GM18511 (cell line): Measurements from ENCODE around the gene TMEM132D.

Source experiments
- ATAC-seq: cut with Tn5 transposase; IDR thresholded peaks from one replicate; pipeline ENCODE4 v1.9.1; 2021; ENCODE audit warnings: mild to moderate bottlenecking, moderate library complexity; ENCODE audit not compliant: unreplicated experiment

TMEM132D gene

GRCh38 chr12:129670256-129670920, 233.4 kb downstream of the TMEM132D start:
- no peak for ATAC-seq

- ATAC-seq = no peak
Measured at GRCh38 chr12:129665414-129665813, 238.4 kb downstream of the TMEM132D start.

GRCh38 chr12:129662234-129662633, 241.6 kb downstream of the TMEM132D start:
- ATAC-seq = no peak

- no peak for ATAC-seq
Measured at GRCh38 chr12:129660946-129661345, 242.9 kb downstream of the TMEM132D start.

- no peak for ATAC-seq
Measured at GRCh38 chr12:129659961-129660622, 243.7 kb downstream of the TMEM132D start.

GRCh38 chr12:129657179-129657578, 246.6 kb downstream of the TMEM132D start:
- ATAC-seq = no peak

- ATAC-seq = no peak
Measured at GRCh38 chr12:129651951-129652350, 251.9 kb downstream of the TMEM132D start.

- ATAC-seq = no peak
Measured at GRCh38 chr12:129641926-129642325, 261.9 kb downstream of the TMEM132D start.

- no peak for ATAC-seq
Measured at GRCh38 chr12:129635021-129635685, 268.7 kb downstream of the TMEM132D start.

- no peak for ATAC-seq
Measured at GRCh38 chr12:129631316-129631715, 272.5 kb downstream of the TMEM132D start.

- no peak for ATAC-seq
Measured at GRCh38 chr12:129629901-129630300, 273.9 kb downstream of the TMEM132D start.

GRCh38 chr12:129622566-129622965, 281.3 kb downstream of the TMEM132D start:
- no peak for ATAC-seq

GRCh38 chr12:129619271-129619670, 284.6 kb downstream of the TMEM132D start:
- no peak for ATAC-seq

GRCh38 chr12:129617849-129618248, 286.0 kb downstream of the TMEM132D start:
- no peak for ATAC-seq

- ATAC-seq = no peak
Measured at GRCh38 chr12:129615001-129615400, 288.8 kb downstream of the TMEM132D start.

- ATAC-seq = no peak
Measured at GRCh38 chr12:129614221-129614885, 289.5 kb downstream of the TMEM132D start.

- ATAC-seq = no peak
Measured at GRCh38 chr12:129613314-129613713, 290.5 kb downstream of the TMEM132D start.

- ATAC-seq = no peak
Measured at GRCh38 chr12:129610601-129611120, 293.2 kb downstream of the TMEM132D start.

- no peak for ATAC-seq
Measured at GRCh38 chr12:129607756-129608155, 296.1 kb downstream of the TMEM132D start.

- ATAC-seq = no peak
Measured at GRCh38 chr12:129607301-129607700, 296.5 kb downstream of the TMEM132D start.

- ATAC-seq = no peak
Measured at GRCh38 chr12:129606239-129606638, 297.6 kb downstream of the TMEM132D start.
